Stimulated activated naive CD4-positive, alpha-beta T cell (primary cell): ENCODE measurements around the gene ZNF423.

ENCODE experiments used
- DNase-seq, 6 experiments: peaks; one replicate each; lab custom pipeline; 2025; lab: John Stamatoyannopoulos, UW

The ZNF423 gene

GRCh38 chr16:49639739-49640431 lies 216.0 kb downstream of the ZNF423 start:
- DNase-seq = no peak

GRCh38 chr16:49638673-49639610 lies 217.0 kb downstream of the ZNF423 start:
- DNase-seq = no peak

- no peak for DNase-seq
These were observed 217.8 kb downstream of the ZNF423 start for GRCh38 chr16:49637933-49638672.

GRCh38 chr16:49637511-49637910 lies 218.4 kb downstream of the ZNF423 start:
- no peak for DNase-seq

- no peak for DNase-seq
These were observed 219.3 kb downstream of the ZNF423 start for GRCh38 chr16:49636608-49637007.

GRCh38 chr16:49635591-49636581 lies 220.0 kb downstream of the ZNF423 start:
- no peak for DNase-seq

- DNase-seq = no peak
These were observed 220.9 kb downstream of the ZNF423 start for GRCh38 chr16:49635009-49635350.

GRCh38 chr16:49634235-49635008 lies 221.5 kb downstream of the ZNF423 start:
- DNase-seq = no peak

- DNase-seq = no peak
These were observed 223.1 kb downstream of the ZNF423 start for GRCh38 chr16:49632795-49633184.

GRCh38 chr16:49632086-49632794 lies 223.7 kb downstream of the ZNF423 start:
- DNase-seq = no peak

- no peak for DNase-seq
These were observed 224.5 kb downstream of the ZNF423 start for GRCh38 chr16:49631187-49632041.

GRCh38 chr16:49630783-49631182 lies 225.1 kb downstream of the ZNF423 start:
- DNase-seq = no peak

GRCh38 chr16:49629851-49630250 lies 226.1 kb downstream of the ZNF423 start:
- no peak for DNase-seq

GRCh38 chr16:49628148-49628547 lies 227.8 kb downstream of the ZNF423 start:
- no peak for DNase-seq

GRCh38 chr16:49625311-49626065 lies 230.4 kb downstream of the ZNF423 start:
- DNase-seq = no peak

- no peak for DNase-seq
These were observed 232.2 kb downstream of the ZNF423 start for GRCh38 chr16:49623501-49624266.
